Subcutaneous abdominal adipose tissue (tissue), 5 donors: ENCODE results near the gene SLC38A2.

Experiments used
- H3K27ac ChIP-seq: one replicate; pipeline ENCODE4 v1.7.0; 2013; ENCODE audit warnings: low read depth, mild to moderate bottlenecking, inconsistent platforms, low read length, moderate library complexity
- H3K27me3 ChIP-seq, 5 donors: one replicate each; pipeline ENCODE4 v1.7.0; 2013; ENCODE audit warnings: low read length in 5 of 5, inconsistent platforms in 1 of 5; ENCODE audit not compliant: control insufficient read depth in 5 of 5, insufficient read depth in 4 of 5
- H3K36me3 ChIP-seq, 5 donors: one replicate each; pipeline ENCODE4 v1.7.0; 2013; ENCODE audit warnings: low read length in 5 of 5; ENCODE audit not compliant: control insufficient read depth in 5 of 5, insufficient read depth in 5 of 5
- H3K4me1 ChIP-seq, 5 donors: one replicate each; pipeline ENCODE4 v1.7.0; 2013; ENCODE audit warnings: low read length in 5 of 5, mild to moderate bottlenecking in 3 of 5, moderate library complexity in 1 of 5; ENCODE audit not compliant: control insufficient read depth in 5 of 5, insufficient read depth in 5 of 5
- H3K4me3 ChIP-seq, 5 donors: one replicate each; pipeline ENCODE4 v1.7.0; 2013; ENCODE audit warnings: low read length in 5 of 5, low read depth in 1 of 5
- H3K9ac ChIP-seq, 5 donors: one replicate each; pipeline ENCODE4 v1.7.0; 2013; ENCODE audit warnings: low read length in 5 of 5, mild to moderate bottlenecking in 4 of 5, moderate library complexity in 3 of 5
- H3K9me3 ChIP-seq, 5 donors: one replicate each; pipeline ENCODE4 v1.7.0; 2013; ENCODE audit warnings: low read length in 5 of 5; ENCODE audit not compliant: control insufficient read depth in 5 of 5
- donor health status: healthy.
- donor health status: healthy.
- donor health status: healthy.
- donor health status: healthy.
- donor health status: healthy.

SLC38A2 gene

DNA sequence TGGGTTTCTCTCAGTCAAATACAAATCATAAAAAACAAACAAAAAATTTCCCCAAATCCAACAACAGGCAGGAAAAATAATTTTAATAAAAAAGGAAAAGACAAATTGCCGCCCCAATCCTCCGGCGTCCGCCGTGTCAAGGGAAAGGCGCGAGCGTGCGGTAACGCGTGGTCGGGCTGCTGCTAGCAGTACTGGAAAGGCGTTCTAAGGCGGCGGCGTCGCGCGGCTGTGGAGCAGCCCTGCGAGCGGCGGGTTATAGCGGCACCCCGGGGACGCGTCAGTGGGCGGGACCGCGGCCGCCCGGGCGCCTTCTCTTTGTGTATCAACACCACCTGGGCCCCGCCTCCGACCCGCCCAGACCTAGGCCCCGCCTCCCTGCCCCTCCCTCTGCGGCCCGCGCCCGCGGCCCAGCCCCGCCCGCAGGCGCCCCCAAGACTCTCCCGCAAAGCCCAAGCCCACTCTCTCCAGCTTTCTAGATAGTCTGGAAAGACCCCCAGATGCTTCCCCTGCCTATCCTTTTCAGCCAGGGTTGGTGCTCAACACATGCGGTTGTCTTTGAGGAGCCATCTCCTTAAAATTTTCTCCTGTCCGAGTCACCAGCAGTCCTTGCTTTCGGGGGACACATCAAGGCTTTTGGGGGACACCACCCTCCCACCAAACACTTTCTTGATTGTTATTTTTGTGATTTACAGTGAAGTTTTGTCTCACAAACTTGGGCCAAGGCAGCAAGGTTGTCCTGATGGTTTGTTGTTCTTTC is at the start of gene SLC38A2:
SLC38A2 (minus strand) TSS at position 230 of the 757 bp plus-strand sequence. CDS start 1,480 bp downstream, outside the sequence.
- peak within 1 kb of the TSS; percentile 99 for H3K27ac ChIP-seq
- no peaks in the 10 kb centered on the region for H3K27me3 ChIP-seq
- H3K4me3 ChIP-seq, result peak within 1 kb of the TSS; percentile 87 to 100 (median 99)
- H3K9me3 ChIP-seq, result no peaks in the 10 kb centered on the region
- peaks cover 21 to 32% (median 27%) of the 10 kb centered on the region in 5 donors for H3K36me3 ChIP-seq
- H3K4me1 ChIP-seq, result peaks cover 7 to 49% (median 46%) of the 10 kb centered on the region in 5 donors
- H3K9ac ChIP-seq, result peak within 1 kb of the TSS; percentile 95 to 99 (median 96)

DNA sequence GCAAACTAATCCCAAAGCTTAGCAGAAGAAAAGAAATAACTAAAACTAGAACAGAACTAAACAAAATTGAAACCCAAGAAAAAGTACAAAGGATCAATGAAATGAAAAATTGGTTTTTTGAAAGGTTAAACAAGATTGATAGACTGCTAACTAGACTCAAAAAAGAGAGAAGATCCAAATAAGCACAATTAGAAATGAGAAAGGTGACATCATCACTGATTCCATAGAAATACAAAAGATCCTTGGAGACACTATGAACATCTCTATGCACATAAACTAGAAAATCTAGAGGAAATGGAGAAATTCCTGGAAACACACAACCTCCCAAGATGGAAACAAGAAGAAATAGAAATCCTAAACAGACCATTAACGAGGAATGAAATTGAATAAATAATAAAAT is 47.1 kb upstream of the SLC38A2 start:
- H3K27ac ChIP-seq, result no peak overlapping the region
- H3K36me3 ChIP-seq, result no peaks in the 10 kb centered on the region
- H3K4me1 ChIP-seq, result peaks cover 0 to 8% (median 0%) of the 10 kb centered on the region in 5 donors
- H3K27me3 ChIP-seq, result no peaks in the 10 kb centered on the region
- H3K9ac ChIP-seq, result no peak overlapping the region
- no peak overlapping the region for H3K4me3 ChIP-seq
- peaks cover 0 to 3% (median 0%) of the 10 kb centered on the region in 5 donors for H3K9me3 ChIP-seq

DNA sequence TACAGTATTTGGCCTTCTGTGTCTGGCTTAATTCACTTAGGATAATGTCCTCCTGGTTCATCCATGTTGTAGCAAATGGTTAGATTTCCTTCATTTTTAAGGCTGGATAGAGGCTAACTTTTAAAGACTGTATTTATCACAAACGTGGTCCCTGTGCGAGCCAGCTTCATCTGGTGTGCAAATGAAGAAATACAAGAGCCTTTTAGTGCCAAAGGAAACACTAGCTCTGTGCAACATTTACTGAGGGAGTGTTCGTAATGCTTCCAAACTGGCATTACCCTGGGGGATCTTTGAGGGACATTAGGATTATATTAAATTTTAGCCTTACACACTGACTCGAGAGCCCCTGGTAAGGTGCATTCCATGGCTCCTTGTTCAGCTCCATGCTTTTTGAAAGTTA is 43.0 kb upstream of the SLC38A2 start:
- no peaks in the 10 kb centered on the region for H3K27me3 ChIP-seq
- no peak overlapping the region for H3K27ac ChIP-seq
- peaks cover 2 to 12% (median 3%) of the 10 kb centered on the region in 5 donors for H3K4me1 ChIP-seq

GRCh38 chr12:46414591-46415268 is 42.2 kb upstream of the SLC38A2 start:
- Histone ChIP-seq H3K4me1 (peaks cover 5 to 20% (median 12%) of the 10 kb centered on the region in 5 donors), H3K27me3 (no peaks in the 10 kb centered on the region), H3K27ac (no peak overlapping the region), H3K9ac (no peak overlapping the region), H3K4me3 (no peak overlapping the region), H3K36me3 (no peaks in the 10 kb centered on the region), H3K9me3 (no peaks in the 10 kb centered on the region)

More for the DNA sequence above, 43.0 kb upstream of the SLC38A2 start:
- H3K4me3 ChIP-seq, result no peak overlapping the region
- no peaks in the 10 kb centered on the region for H3K36me3 ChIP-seq
- peaks cover 0 to 3% (median 0%) of the 10 kb centered on the region in 5 donors for H3K9me3 ChIP-seq
- no peak overlapping the region for H3K9ac ChIP-seq

DNA sequence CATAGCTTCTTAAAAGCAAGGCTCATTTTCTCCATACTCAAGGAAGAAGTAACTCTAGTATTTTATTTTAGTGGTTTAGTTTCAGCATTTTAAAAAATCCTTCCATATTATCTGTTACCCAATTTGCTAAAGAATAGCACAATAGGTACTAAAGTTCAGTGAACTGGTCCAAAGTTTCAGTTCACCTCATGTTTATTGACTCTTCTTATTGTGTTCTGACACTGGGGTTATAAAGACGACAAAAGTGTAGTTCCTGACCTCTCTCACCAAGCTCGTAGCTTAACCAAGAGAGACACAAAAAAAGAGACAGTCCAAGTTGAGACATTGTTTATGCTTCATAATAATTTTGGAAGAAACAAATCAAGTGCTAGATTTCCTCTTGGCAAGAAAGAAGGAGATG is 40.8 kb upstream of the SLC38A2 start:
- Histone ChIP-seq H3K36me3 (no peaks in the 10 kb centered on the region), H3K27ac (no peak overlapping the region), H3K27me3 (no peaks in the 10 kb centered on the region), H3K4me1 (peaks cover 5 to 20% (median 20%) of the 10 kb centered on the region in 5 donors), H3K4me3 (no peak overlapping the region), H3K9ac (no peak overlapping the region), H3K9me3 (no peaks in the 10 kb centered on the region)

DNA sequence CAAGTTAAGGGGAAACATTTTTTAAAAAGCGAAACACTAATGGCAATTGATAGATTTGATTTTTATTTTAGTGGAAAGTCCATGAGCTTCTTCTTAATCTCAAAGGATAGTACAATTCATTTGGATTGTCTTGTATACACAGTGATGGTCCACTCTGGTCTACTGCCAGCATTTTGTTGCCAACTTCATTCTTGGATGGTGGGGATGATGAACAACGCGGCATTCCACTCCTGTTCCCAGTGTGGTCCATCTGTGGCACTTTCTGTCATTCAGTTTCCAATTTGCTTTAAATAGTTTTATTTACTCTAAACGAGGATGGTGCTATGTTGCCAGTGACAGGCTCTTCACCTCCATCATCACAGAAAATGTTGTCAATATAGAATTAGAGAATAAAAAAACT is 40.3 kb upstream of the SLC38A2 start:
- Histone ChIP-seq H3K4me1 (peaks cover 5 to 20% (median 20%) of the 10 kb centered on the region in 5 donors), H3K9ac (no peak overlapping the region), H3K4me3 (no peak overlapping the region), H3K9me3 (no peaks in the 10 kb centered on the region), H3K27me3 (no peaks in the 10 kb centered on the region), H3K27ac (no peak overlapping the region), H3K36me3 (no peaks in the 10 kb centered on the region)

DNA sequence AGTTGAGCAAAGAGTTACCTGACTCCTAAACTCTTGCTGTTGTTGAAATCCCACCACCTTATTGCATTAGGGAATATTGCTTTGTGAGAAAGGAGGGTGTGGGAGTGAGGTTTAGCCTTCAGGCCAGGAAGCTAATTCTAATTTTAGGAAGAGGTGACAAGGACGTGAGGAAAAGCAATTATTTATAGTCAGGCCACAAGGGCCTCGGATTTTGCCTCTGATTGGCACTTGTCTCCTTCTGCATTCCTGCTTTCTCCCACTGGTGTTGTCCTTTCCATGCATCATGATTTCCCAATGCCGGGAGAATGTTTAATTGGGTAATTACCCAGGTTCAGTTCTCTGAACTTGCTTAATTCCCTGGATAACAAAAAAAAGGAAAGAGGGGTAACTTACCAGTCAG is 37.9 kb upstream of the SLC38A2 start:
- Histone ChIP-seq H3K9ac (no peak overlapping the region), H3K36me3 (no peaks in the 10 kb centered on the region), H3K27me3 (no peaks in the 10 kb centered on the region), H3K4me1 (peaks cover 5 to 25% (median 23%) of the 10 kb centered on the region in 5 donors), H3K9me3 (no peaks in the 10 kb centered on the region), H3K4me3 (no peak overlapping the region), H3K27ac (no peak overlapping the region)

- Histone ChIP-seq H3K4me1 (peaks cover 5 to 25% (median 19%) of the 10 kb centered on the region in 5 donors), H3K27ac (no peak overlapping the region), H3K36me3 (no peaks in the 10 kb centered on the region)
Observed at GRCh38 chr12:46409974-46410373, 37.4 kb upstream of the SLC38A2 start.

GRCh38 chr12:46409342-46409741 is 36.8 kb upstream of the SLC38A2 start:
- Histone ChIP-seq H3K27ac (no peak overlapping the region), H3K9me3 (no peaks in the 10 kb centered on the region), H3K9ac (no peak overlapping the region), H3K27me3 (no peaks in the 10 kb centered on the region), H3K4me3 (no peak overlapping the region), H3K36me3 (no peaks in the 10 kb centered on the region), H3K4me1 (peaks cover 5 to 25% (median 19%) of the 10 kb centered on the region in 5 donors)

More at GRCh38 chr12:46409974-46410373, 37.4 kb upstream of the SLC38A2 start:
- Histone ChIP-seq H3K4me3 (no peak overlapping the region), H3K9me3 (no peaks in the 10 kb centered on the region), H3K27me3 (no peaks in the 10 kb centered on the region), H3K9ac (no peak overlapping the region)

GRCh38 chr12:46408441-46408840 is 35.9 kb upstream of the SLC38A2 start:
- peaks cover 5 to 25% (median 20%) of the 10 kb centered on the region in 5 donors for H3K4me1 ChIP-seq
- H3K27ac ChIP-seq, result no peak overlapping the region
- H3K36me3 ChIP-seq, result no peaks in the 10 kb centered on the region
- no peak overlapping the region for H3K4me3 ChIP-seq
- no peaks in the 10 kb centered on the region for H3K27me3 ChIP-seq
- no peaks in the 10 kb centered on the region for H3K9me3 ChIP-seq
- no peak overlapping the region for H3K9ac ChIP-seq
